ENCODE data around the gene SMCO4. TPM values are rescaled to one million over a fixed set of nuclear protein-coding genes. Genes with fewer than 3 reads are reported as not detected.
"Not testable (repeated sequence)": the region's sequence is repeated elsewhere in the genome, so short reads cannot be mapped to it uniquely, and the experiment has no call there.

Gene SMCO4
- total and polyA plus RNA-seq, 2 donors (not counting 1 experiment from before 2014, with no cell fraction given): 8.2 to 8.6 TPM

- Histone ChIP-seq H3K9me3 (ENCODE audit: control insufficient read depth, insufficient read depth, low read depth, low read length) (no peaks in the 10 kb centered on the region), H3K36me3 (ENCODE audit: control insufficient read depth, insufficient read depth, low read length) (no peaks in the 10 kb centered on the region), H2AFZ (ENCODE audit: low read length) (no peak overlapping the region), H3K27ac (ENCODE audit: insufficient read depth, low read length) (no peak overlapping the region), H3K4me3 (replicated peaks in 1 of 4; ENCODE audit: control extremely low read depth in 1 of 4, insufficient read depth in 1 of 4, low read depth in 3 of 4, low read length in 4 of 4) (no peak overlapping the region), H3K4me1 (ENCODE audit: control insufficient read depth, extremely low read depth, insufficient read depth, low read length) (no peaks in the 10 kb centered on the region), H4K20me1 (ENCODE audit: control insufficient read depth, extremely low read depth, insufficient read depth, low read length) (no peaks in the 10 kb centered on the region), H3K27me3 (ENCODE audit: control insufficient read depth, insufficient read depth, low read length) (no peaks in the 10 kb centered on the region), H3K79me2 (ENCODE audit: control insufficient read depth, insufficient read depth, low read length) (no peaks in the 10 kb centered on the region), H3K4me2 (ENCODE audit: extremely low read depth, insufficient read depth, low read length) (no peak overlapping the region), H3K9ac (ENCODE audit: insufficient read depth, low read length) (no peak overlapping the region)
- DNase-seq (ENCODE audit: low read depth in 2 of 2): no peak
- no peak for TF ChIP-seq EZH2 (IDR thresholded peaks at IDR 0.05; ENCODE audit: low read length, missing control alignments)
- TF ChIP-seq, protein P1, sequence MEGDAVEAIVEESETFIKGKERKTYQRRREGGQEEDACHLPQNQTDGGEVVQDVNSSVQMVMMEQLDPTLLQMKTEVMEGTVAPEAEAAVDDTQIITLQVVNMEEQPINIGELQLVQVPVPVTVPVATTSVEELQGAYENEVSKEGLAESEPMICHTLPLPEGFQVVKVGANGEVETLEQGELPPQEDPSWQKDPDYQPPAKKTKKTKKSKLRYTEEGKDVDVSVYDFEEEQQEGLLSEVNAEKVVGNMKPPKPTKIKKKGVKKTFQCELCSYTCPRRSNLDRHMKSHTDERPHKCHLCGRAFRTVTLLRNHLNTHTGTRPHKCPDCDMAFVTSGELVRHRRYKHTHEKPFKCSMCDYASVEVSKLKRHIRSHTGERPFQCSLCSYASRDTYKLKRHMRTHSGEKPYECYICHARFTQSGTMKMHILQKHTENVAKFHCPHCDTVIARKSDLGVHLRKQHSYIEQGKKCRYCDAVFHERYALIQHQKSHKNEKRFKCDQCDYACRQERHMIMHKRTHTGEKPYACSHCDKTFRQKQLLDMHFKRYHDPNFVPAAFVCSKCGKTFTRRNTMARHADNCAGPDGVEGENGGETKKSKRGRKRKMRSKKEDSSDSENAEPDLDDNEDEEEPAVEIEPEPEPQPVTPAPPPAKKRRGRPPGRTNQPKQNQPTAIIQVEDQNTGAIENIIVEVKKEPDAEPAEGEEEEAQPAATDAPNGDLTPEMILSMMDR (conservative IDR thresholded peaks at IDR 0.05 in 1 of 2, IDR thresholded peaks at IDR 0.05 in 1 of 2; ENCODE audit: low read depth in 1 of 2, low read length in 2 of 2): no peak
Observed at GRCh38 chr11:93468290-93468689, 74.9 kb downstream of the SMCO4 start.

- H3K4me2 ChIP-seq (ENCODE audit: extremely low read depth, insufficient read depth, low read length): no peak overlapping the region
- no peak overlapping the region for H3K27ac ChIP-seq (ENCODE audit: insufficient read depth, low read length)
- TF ChIP-seq, protein P1 (conservative IDR thresholded peaks at IDR 0.05 in 1 of 2, IDR thresholded peaks at IDR 0.05 in 1 of 2; ENCODE audit: low read depth in 1 of 2, low read length in 2 of 2): no peak
- TF ChIP-seq EZH2 (IDR thresholded peaks at IDR 0.05; ENCODE audit: low read length, missing control alignments): no peak
- H3K4me3 ChIP-seq (replicated peaks in 1 of 4; ENCODE audit: control extremely low read depth in 1 of 4, insufficient read depth in 1 of 4, low read depth in 3 of 4, low read length in 4 of 4): no peak overlapping the region
- H3K9ac ChIP-seq (ENCODE audit: insufficient read depth, low read length): no peak overlapping the region
- H3K36me3 ChIP-seq (ENCODE audit: control insufficient read depth, insufficient read depth, low read length): no peaks in the 10 kb centered on the region
- DNase-seq (ENCODE audit: low read depth in 2 of 2): no peak
- no peaks in the 10 kb centered on the region for H3K27me3 ChIP-seq (ENCODE audit: control insufficient read depth, insufficient read depth, low read length)
- H4K20me1 ChIP-seq (ENCODE audit: control insufficient read depth, extremely low read depth, insufficient read depth, low read length): no peaks in the 10 kb centered on the region
- no peak overlapping the region for H2AFZ ChIP-seq (ENCODE audit: low read length)
- H3K79me2 ChIP-seq (ENCODE audit: control insufficient read depth, insufficient read depth, low read length): no peaks in the 10 kb centered on the region
- H3K9me3 ChIP-seq (ENCODE audit: control insufficient read depth, insufficient read depth, low read depth, low read length): no peaks in the 10 kb centered on the region
- H3K4me1 ChIP-seq (ENCODE audit: control insufficient read depth, extremely low read depth, insufficient read depth, low read length): no peaks in the 10 kb centered on the region
Observed at GRCh38 chr11:93467054-93467453, 76.1 kb downstream of the SMCO4 start.

- Histone ChIP-seq H3K27me3 (ENCODE audit: control insufficient read depth, insufficient read depth, low read length) (no peaks in the 10 kb centered on the region), H3K79me2 (ENCODE audit: control insufficient read depth, insufficient read depth, low read length) (no peaks in the 10 kb centered on the region), H3K4me1 (ENCODE audit: control insufficient read depth, extremely low read depth, insufficient read depth, low read length) (no peaks in the 10 kb centered on the region), H3K27ac (ENCODE audit: insufficient read depth, low read length) (no peak overlapping the region), H3K9me3 (ENCODE audit: control insufficient read depth, insufficient read depth, low read depth, low read length) (no peaks in the 10 kb centered on the region), H4K20me1 (ENCODE audit: control insufficient read depth, extremely low read depth, insufficient read depth, low read length) (no peaks in the 10 kb centered on the region), H3K36me3 (ENCODE audit: control insufficient read depth, insufficient read depth, low read length) (no peaks in the 10 kb centered on the region), H3K4me3 (replicated peaks in 1 of 4; ENCODE audit: control extremely low read depth in 1 of 4, insufficient read depth in 1 of 4, low read depth in 3 of 4, low read length in 4 of 4) (no peak overlapping the region), H3K4me2 (ENCODE audit: extremely low read depth, insufficient read depth, low read length) (no peak overlapping the region), H3K9ac (ENCODE audit: insufficient read depth, low read length) (no peak overlapping the region), H2AFZ (ENCODE audit: low read length) (no peak overlapping the region)
- no peak for DNase-seq (ENCODE audit: low read depth in 2 of 2)
- TF ChIP-seq, protein P1 (conservative IDR thresholded peaks at IDR 0.05 in 1 of 2, IDR thresholded peaks at IDR 0.05 in 1 of 2; ENCODE audit: low read depth in 1 of 2, low read length in 2 of 2): no peak
- no peak for TF ChIP-seq EZH2 (IDR thresholded peaks at IDR 0.05; ENCODE audit: low read length, missing control alignments)
Observed at GRCh38 chr11:93464927-93465540, 78.2 kb downstream of the SMCO4 start.

DNA sequence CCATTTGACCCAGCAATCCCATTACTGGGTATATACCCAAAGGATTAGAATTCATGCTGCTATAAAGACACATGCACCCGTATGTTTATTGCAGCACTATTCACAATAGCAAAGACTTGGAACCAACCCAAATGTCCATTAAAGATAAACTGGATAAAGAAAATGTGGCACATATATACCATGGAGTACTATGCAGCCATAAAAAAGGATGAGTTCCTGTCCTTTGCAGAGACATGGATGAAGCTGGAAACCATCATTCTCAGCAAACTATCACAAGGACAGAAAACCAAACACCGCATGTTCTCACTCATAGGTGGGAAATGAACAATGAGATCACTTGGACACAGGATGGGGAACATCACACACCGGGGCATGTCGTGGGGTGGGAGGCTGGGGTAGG lies 79.5 kb downstream of the SMCO4 start:
- not testable (repeated sequence) for H3K27ac ChIP-seq (ENCODE audit: insufficient read depth, low read length); H3K9me3 ChIP-seq (ENCODE audit: control insufficient read depth, insufficient read depth, low read depth, low read length); H2AFZ ChIP-seq (ENCODE audit: low read length); H3K27me3 ChIP-seq (ENCODE audit: control insufficient read depth, insufficient read depth, low read length); H3K79me2 ChIP-seq (ENCODE audit: control insufficient read depth, insufficient read depth, low read length); H3K4me1 ChIP-seq (ENCODE audit: control insufficient read depth, extremely low read depth, insufficient read depth, low read length); DNase-seq (ENCODE audit: low read depth in 2 of 2); H3K36me3 ChIP-seq (ENCODE audit: control insufficient read depth, insufficient read depth, low read length); H3K4me2 ChIP-seq (ENCODE audit: extremely low read depth, insufficient read depth, low read length); H3K4me3 ChIP-seq (replicated peaks in 1 of 4; ENCODE audit: control extremely low read depth in 1 of 4, insufficient read depth in 1 of 4, low read depth in 3 of 4, low read length in 4 of 4); H3K9ac ChIP-seq (ENCODE audit: insufficient read depth, low read length); H4K20me1 ChIP-seq (ENCODE audit: control insufficient read depth, extremely low read depth, insufficient read depth, low read length)
